ENCODE results near the gene FAM53A. TPM values are rescaled to one million over a fixed set of nuclear protein-coding genes. Genes with fewer than 3 reads are reported as not detected.

Gene FAM53A
- polyA plus RNA-seq, 1 experiment, result 1.1 TPM

DNA sequence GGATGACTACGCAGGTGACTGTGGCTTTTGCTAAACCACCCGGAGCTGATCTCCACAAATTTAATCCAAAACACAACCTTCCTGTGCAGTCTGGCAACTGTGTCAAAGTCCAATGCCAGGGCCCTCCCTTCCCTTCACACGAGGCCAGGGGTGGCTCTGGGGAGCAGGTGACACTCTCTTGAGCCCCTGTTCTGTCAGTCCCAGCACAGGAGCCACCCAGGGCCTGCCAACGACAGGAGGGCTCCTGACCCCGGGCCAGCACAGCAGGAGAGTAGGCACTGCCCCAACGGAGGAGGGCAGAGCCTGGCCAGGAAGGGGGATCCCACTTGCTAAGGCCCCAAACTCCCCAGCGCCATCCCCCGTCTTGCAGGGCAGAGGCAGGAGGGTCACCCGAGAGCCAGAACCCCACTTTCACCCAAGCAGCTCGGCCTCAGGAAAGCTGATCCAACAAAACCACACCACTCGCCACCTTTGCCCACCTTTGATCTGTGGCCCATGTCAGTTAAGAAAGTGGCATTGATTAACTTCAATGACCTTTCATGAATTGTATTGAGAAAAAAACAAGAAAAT is 44.7 kb downstream of the FAM53A start:
- Histone ChIP-seq H3K27ac (ENCODE audit: low read depth, low read length) (no peak overlapping the region), H3K27me3 (ENCODE audit: control insufficient read depth, insufficient read depth, low read length) (peaks cover under 1% of the 10 kb centered on the region), H3K9me3 (ENCODE audit: control insufficient read depth, insufficient read depth, low read length) (peaks cover 12% of the 10 kb centered on the region), H3K4me3 (ENCODE audit: low read depth, low read length) (no peak overlapping the region)
- DNase-seq (ENCODE audit: low read depth, low spot score), result no peak
- CTCF ChIA-PET, result no interaction called here
- POLR2A ChIA-PET, result no interaction called here
- TF ChIP-seq, protein P1, sequence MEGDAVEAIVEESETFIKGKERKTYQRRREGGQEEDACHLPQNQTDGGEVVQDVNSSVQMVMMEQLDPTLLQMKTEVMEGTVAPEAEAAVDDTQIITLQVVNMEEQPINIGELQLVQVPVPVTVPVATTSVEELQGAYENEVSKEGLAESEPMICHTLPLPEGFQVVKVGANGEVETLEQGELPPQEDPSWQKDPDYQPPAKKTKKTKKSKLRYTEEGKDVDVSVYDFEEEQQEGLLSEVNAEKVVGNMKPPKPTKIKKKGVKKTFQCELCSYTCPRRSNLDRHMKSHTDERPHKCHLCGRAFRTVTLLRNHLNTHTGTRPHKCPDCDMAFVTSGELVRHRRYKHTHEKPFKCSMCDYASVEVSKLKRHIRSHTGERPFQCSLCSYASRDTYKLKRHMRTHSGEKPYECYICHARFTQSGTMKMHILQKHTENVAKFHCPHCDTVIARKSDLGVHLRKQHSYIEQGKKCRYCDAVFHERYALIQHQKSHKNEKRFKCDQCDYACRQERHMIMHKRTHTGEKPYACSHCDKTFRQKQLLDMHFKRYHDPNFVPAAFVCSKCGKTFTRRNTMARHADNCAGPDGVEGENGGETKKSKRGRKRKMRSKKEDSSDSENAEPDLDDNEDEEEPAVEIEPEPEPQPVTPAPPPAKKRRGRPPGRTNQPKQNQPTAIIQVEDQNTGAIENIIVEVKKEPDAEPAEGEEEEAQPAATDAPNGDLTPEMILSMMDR (IDR thresholded peaks at IDR 0.05; ENCODE audit: low read depth, low read length), result no peak

DNA sequence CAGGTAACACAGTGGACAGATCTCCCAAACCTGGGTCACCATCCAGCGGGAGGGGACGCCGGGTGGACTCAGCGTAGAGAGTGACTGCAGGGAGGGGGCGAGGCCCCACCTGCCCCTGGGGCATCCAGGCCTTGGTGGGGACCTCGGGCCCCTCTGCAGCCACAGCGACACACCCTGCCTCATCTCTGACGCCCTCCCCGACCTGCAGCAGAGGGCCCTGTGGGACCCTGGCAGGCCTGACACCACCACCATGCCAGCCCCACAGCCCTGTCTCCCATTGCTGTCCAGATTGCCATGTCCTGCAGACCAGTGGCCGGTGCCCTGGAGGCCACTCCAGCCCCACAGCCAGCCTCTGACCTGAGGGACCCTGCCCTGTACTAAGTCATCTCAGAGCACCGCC is 45.2 kb downstream of the FAM53A start:
- ChIA-PET POLR2A (no interaction called here), CTCF (no interaction called here)
- Histone ChIP-seq H3K27ac (ENCODE audit: low read depth, low read length) (no peak overlapping the region), H3K27me3 (ENCODE audit: control insufficient read depth, insufficient read depth, low read length) (peaks cover 5% of the 10 kb centered on the region), H3K4me3 (ENCODE audit: low read depth, low read length) (no peak overlapping the region), H3K9me3 (ENCODE audit: control insufficient read depth, insufficient read depth, low read length) (peaks cover 12% of the 10 kb centered on the region)
- no peak for DNase-seq (ENCODE audit: low read depth, low spot score)
- TF ChIP-seq, protein P1 (IDR thresholded peaks at IDR 0.05; ENCODE audit: low read depth, low read length), result no peak

DNA sequence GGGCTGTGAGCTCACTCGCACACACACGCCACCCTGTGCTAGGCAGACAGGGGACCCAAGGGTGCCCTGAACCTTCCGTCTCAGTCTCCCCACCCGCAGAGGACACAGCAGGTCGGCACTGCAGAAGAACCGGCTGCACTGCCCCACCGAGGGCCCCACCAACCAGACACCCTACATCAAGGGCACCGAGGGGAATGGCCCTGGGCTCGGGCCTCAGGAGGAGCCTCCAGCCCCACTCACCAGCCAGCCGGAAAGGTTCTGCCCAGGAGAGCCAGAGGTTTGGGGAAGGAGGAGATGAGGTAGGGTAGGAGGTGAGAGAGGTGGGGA is 45.9 kb downstream of the FAM53A start:
- Histone ChIP-seq H3K9me3 (ENCODE audit: control insufficient read depth, insufficient read depth, low read length) (peaks cover 12% of the 10 kb centered on the region), H3K4me3 (ENCODE audit: low read depth, low read length) (no peak overlapping the region), H3K27me3 (ENCODE audit: control insufficient read depth, insufficient read depth, low read length) (peaks cover 7% of the 10 kb centered on the region), H3K27ac (ENCODE audit: low read depth, low read length) (no peak overlapping the region)
- no peak for DNase-seq (ENCODE audit: low read depth, low spot score)
- TF ChIP-seq, protein P1 (IDR thresholded peaks at IDR 0.05; ENCODE audit: low read depth, low read length), result no peak
- POLR2A ChIA-PET, result no interaction called here
- CTCF ChIA-PET, result no interaction called here

DNA sequence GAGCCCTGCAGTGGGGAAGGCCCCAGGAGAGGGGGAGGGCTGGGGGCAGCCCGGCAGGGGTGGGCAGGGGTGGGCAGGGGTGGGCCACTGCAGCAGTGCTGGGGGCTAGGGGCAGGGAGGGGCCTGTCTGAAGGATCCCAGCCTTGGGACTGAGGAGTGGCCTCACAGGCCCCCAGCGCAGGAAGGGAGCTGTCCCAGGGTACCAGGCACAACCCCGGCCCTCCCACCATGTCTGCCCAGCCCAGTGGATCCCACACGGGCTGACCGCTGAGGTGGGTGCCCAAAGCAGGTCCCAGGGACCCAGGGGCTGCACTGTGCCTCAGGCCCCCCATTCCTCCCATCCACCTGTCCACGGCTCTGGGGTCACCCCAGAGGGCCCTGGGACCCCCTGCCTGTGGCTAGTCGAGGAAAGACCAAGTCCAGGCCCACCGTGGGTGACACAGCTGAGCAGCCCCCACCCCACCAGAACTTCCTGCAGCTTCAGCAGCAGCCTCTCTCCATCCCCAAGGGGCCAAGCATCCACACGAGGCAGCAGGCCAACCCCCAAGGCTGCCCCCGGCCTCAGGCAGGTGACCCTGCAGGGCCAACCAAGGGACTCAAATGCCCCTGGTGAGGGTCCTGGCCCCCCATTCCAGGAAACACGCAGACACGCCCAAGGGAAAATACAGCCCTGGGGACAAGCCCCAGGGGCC is 46.4 kb downstream of the FAM53A start:
- peaks cover 12% of the 10 kb centered on the region for H3K9me3 ChIP-seq (ENCODE audit: control insufficient read depth, insufficient read depth, low read length)
- no peak overlapping the region for H3K4me3 ChIP-seq (ENCODE audit: low read depth, low read length)
- H3K27ac ChIP-seq (ENCODE audit: low read depth, low read length), result no peak overlapping the region
- POLR2A ChIA-PET, result no interaction called here
- CTCF ChIA-PET, result no interaction called here
- no peak for DNase-seq (ENCODE audit: low read depth, low spot score)
- peaks cover 7% of the 10 kb centered on the region for H3K27me3 ChIP-seq (ENCODE audit: control insufficient read depth, insufficient read depth, low read length)
- TF ChIP-seq, protein P1 (IDR thresholded peaks at IDR 0.05; ENCODE audit: low read depth, low read length), result no peak

DNA sequence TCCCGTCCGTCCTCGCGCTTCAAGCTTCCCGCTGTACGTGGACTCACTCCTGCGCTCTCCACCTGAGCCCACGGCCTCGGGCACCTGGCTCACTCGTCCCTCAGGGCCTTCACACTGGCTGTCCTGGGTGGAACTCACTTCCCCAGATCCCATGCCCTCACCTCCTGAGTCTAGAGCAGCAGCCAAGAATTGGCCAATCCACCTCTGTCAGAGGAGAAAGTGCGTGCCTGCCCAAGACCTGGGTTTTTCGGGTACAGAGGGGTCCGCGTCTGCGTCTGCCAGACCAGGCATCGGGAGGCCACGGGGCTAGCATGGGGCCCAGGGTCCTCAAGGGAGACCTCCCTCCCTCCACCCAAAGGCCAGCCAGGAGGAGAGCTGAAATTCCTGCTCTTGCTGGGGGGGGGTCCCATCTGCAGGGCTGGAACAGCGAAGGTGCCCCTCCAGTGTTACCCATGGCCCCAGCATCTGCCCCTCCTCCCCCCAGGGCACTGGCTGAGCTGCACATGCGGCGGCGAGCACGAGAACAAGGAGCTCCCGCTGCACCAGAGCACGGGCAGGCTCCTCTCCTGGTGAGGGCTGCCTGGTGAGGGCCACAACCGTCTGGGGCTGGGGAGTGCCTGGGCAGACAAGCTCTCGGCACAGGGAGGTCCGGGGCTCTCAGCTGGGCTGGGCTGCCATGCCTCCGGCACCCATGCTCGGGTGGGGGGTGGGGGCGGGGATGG is 47.5 kb downstream of the FAM53A start:
- Histone ChIP-seq H3K27ac (ENCODE audit: low read depth, low read length) (no peak overlapping the region), H3K9me3 (ENCODE audit: control insufficient read depth, insufficient read depth, low read length) (peaks cover 12% of the 10 kb centered on the region), H3K27me3 (ENCODE audit: control insufficient read depth, insufficient read depth, low read length) (peaks cover 8% of the 10 kb centered on the region), H3K4me3 (ENCODE audit: low read depth, low read length) (no peak overlapping the region)
- ChIA-PET CTCF (no interaction called here), POLR2A (interaction anchor here (0.5 kb wide), 1 partner anchor 11 kb away, joined by 4 read pairs; no protein-coding TSS in a partner anchor)
- DNase-seq (ENCODE audit: low read depth, low spot score), result no peak
- TF ChIP-seq, protein P1 (IDR thresholded peaks at IDR 0.05; ENCODE audit: low read depth, low read length), result no peak
